ENCODE measurements around the gene GAS6.

GAS6 gene

DNA sequence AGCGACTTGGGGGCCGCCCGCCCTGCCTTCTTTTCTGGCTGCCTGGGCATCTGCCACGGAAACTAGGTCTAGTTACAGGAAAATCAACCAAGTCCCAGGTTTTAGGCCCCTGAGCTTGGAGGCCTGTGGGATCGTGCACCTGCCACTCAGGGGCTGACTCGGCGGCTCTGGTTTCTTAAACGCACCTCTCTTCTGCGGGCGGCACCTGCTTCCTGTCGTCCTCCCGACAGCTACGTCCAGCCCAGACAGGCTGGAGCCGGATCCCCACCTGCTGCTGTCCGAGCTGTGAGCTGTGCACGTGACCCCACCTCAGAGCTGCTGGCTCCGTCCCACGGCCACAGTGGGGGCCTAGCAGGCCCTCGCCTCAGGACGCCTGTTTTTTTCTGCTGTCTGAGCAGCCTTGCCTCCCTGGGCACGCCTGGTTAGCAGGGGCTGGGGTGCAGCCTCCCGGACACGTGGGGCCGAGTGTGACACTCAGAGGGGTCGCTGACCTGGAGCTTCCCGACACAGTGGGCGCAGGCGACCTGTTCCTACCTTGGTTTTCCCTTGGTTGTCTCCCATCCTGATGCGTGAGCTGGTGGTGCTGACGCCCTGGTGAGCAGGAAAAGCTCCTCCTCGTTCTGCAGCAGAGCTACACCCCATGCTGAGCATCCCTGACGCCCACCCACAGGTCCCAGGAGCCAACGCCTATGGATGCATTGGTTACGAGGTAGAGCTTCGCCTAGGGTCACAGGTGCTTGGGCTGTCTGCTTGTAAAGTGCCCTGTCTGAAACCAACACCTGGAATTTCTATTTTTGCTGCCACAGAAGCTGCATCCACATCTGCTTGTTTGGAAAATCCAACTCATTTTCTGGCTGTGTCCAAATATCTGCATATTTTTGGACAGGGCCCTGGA is 87.4 kb downstream of the GAS6 start:
- TF ChIP-seq, protein P1, sequence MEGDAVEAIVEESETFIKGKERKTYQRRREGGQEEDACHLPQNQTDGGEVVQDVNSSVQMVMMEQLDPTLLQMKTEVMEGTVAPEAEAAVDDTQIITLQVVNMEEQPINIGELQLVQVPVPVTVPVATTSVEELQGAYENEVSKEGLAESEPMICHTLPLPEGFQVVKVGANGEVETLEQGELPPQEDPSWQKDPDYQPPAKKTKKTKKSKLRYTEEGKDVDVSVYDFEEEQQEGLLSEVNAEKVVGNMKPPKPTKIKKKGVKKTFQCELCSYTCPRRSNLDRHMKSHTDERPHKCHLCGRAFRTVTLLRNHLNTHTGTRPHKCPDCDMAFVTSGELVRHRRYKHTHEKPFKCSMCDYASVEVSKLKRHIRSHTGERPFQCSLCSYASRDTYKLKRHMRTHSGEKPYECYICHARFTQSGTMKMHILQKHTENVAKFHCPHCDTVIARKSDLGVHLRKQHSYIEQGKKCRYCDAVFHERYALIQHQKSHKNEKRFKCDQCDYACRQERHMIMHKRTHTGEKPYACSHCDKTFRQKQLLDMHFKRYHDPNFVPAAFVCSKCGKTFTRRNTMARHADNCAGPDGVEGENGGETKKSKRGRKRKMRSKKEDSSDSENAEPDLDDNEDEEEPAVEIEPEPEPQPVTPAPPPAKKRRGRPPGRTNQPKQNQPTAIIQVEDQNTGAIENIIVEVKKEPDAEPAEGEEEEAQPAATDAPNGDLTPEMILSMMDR (IDR thresholded peaks at IDR 0.05; ENCODE audit: low read depth, low read length, missing control alignments) = no peak
- H3K36me3 ChIP-seq (replicated peaks) = no peaks in the 10 kb centered on the region
- no peak for DNase-seq
- no peak overlapping the region for H3K27ac ChIP-seq
- in situ Hi-C loops (cut with HindIII; ENCODE audit: low pct_ligation_motif_present, low sequenced_read_pairs) = no loop called here
- H3K4me3 ChIP-seq (ENCODE audit: low read depth, low read length) = no peak overlapping the region
- H3K27me3 ChIP-seq (replicated peaks) = peaks cover 3% of the 10 kb centered on the region

DNA sequence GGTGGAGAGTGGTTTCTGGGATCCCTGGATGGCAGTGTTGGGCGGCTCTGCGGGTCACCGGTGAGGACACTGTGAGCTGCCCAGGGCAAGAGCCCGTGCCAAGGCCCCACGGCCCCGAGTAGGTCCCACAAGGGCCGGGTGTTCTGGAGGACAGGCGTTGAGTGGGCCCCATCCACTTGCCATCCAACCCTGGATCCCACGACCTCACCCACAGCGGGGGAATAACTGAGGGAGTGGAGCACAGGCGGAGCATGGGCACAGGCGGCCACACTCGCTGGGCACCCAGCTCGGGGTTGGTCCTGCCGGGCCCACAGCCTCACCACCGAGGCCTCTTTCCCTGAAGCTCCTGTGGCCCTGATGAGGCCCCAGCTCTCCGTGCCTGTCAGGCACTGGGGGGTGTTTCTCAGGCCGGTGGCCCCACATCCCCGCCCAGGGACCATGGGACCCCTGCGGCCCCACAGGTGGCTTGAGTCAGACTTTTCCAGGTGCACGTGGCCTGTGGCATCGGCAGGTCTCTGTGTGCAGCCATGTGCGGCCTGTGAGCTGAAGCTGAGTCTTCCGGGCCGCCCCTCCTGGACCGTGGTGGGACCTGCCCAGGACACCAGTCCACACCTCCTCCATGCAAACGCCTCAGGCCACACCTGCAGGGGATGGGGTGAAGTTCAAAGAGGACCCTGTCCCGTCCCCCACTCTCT is 88.3 kb downstream of the GAS6 start:
- no peak overlapping the region for H3K4me3 ChIP-seq (ENCODE audit: low read depth, low read length)
- no peaks in the 10 kb centered on the region for H3K36me3 ChIP-seq (replicated peaks)
- H3K27me3 ChIP-seq (replicated peaks) = peaks cover 3% of the 10 kb centered on the region
- H3K27ac ChIP-seq = no peak overlapping the region
- in situ Hi-C loops (cut with HindIII; ENCODE audit: low pct_ligation_motif_present, low sequenced_read_pairs) = no loop called here
- DNase-seq = no peak
- TF ChIP-seq, protein P1 (IDR thresholded peaks at IDR 0.05; ENCODE audit: low read depth, low read length, missing control alignments) = no peak

DNA sequence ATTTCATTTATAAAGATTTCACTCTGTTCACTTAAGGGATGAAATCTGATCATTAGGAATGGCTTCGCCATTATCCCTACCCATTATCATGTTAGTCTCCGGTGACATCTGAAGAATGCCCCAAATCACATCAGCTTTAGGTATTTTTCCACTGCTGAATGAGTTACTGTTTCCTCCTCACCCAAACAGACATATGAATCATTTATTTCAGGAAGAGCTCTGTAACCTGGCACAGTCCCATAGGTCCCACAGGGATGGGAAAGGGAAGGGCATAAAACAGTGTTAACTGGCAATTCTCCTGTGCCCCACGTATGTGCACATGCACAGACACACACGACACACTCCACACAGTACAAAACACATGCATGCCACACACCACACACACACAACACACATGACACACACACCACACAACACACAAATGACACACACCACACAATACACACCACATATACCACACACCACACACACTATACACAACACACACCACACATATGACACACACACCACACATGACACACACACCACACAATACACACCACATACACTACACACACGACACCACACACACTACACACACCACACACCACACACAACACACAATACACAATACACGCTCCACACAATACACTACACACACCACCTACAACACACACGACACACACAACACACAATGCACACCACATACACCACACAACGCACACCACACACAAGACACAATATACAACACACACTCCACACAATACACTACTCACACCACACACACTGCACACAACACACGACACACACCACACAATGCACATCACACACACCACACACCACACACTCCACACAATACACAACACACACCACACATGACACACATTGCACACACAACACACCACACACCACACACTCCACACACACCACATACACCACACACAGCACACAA is 89.4 kb downstream of the GAS6 start:
- Histone ChIP-seq H3K4me3 (ENCODE audit: low read depth, low read length) (no peak overlapping the region), H3K36me3 (replicated peaks) (no peaks in the 10 kb centered on the region), H3K27ac (no peak overlapping the region), H3K27me3 (replicated peaks) (peaks cover 3% of the 10 kb centered on the region)
- in situ Hi-C loops (cut with HindIII; ENCODE audit: low pct_ligation_motif_present, low sequenced_read_pairs) = no loop called here
- TF ChIP-seq, protein P1 (IDR thresholded peaks at IDR 0.05; ENCODE audit: low read depth, low read length, missing control alignments) = no peak
- DNase-seq = no peak

DNA sequence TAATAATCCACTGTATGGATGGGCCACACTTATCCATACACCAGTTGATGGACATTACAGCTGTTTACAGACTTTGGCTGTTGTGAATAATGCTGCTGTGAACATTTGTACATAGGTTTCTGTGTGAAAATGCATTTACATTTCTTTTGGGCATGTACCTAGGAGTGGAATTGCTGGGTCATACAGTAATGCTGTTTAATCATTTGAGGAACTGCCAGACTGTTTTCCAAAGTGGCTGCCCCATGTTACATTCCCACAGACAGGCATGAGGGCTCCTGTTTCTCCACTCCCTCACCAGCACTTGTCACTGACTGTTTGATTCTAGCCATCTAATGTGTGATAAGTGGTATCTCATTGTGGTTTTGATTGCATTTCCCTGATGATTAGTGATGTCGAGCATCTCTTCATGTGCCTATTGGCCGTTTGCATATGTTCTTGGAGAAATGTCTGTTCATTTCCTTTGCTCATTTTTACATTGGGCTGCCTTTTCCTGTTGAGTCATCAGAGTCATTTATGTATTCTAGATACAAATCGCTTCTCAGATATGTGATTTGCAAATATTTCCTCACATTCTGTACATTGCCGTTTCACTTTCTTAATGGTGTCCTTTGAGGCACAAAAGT is 92.1 kb downstream of the GAS6 start:
- TF ChIP-seq, protein P1 (IDR thresholded peaks at IDR 0.05; ENCODE audit: low read depth, low read length, missing control alignments) = no peak
- in situ Hi-C loops (cut with HindIII; ENCODE audit: low pct_ligation_motif_present, low sequenced_read_pairs) = no loop called here
- H3K4me3 ChIP-seq (ENCODE audit: low read depth, low read length) = no peak overlapping the region
- DNase-seq = no peak
- H3K27ac ChIP-seq = no peak overlapping the region
- H3K27me3 ChIP-seq (replicated peaks) = no peaks in the 10 kb centered on the region
- H3K36me3 ChIP-seq (replicated peaks) = no peaks in the 10 kb centered on the region

DNA sequence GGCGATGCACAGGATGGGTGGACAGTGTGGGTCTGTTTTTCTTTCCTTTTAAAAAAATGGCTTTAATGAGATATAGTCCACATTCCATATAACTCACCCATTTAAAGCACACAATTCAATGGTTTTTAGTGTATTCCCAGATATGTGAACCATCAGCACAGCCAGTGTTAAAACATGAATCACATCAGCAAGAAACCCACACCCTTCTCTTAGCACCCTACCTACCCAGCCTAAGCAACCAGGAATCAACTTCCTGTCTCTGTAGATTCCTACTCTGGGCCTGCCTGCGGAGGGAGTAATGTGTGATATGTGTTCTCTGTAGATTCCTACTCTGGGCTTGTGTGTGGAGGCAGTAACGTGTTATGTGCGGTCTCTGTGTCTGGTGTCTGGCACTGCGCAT is 92.9 kb downstream of the GAS6 start:
- Histone ChIP-seq H3K4me3 (ENCODE audit: low read depth, low read length) (no peak overlapping the region), H3K27ac (no peak overlapping the region), H3K36me3 (replicated peaks) (no peaks in the 10 kb centered on the region), H3K27me3 (replicated peaks) (no peaks in the 10 kb centered on the region)
- no peak for DNase-seq
- TF ChIP-seq, protein P1 (IDR thresholded peaks at IDR 0.05; ENCODE audit: low read depth, low read length, missing control alignments) = no peak
- in situ Hi-C loops (cut with HindIII; ENCODE audit: low pct_ligation_motif_present, low sequenced_read_pairs) = no loop called here

Data from brain microvascular endothelial cell (primary cell).